Measurements from ENCODE around the gene TRIM15.

Gene TRIM15

DNA sequence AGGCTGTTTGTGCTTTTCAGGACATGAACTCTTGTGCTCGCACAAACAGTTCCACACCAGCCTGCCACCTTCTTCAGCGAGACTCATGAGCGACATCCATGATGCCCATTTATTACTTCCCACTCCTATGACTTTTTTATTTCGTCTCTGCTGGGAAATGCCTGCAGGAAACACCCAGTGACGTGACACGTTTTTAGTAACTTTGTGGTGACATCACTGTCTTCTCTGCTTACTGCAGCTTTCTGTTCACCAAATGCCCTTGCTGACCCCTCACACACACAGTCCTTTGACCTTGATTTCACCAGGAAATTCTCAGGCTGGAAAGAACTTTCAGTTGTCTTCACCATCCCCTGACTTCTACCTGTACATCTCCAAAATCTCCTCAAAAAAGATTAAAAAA is 18.5 kb upstream of the TRIM15 start:
- DNase-seq (ENCODE audit: insufficient read length, low spot score) (no peak), FAIRE-seq (no peak)
- no peak for TF ChIP-seq POLR2A (IDR thresholded peaks at IDR 0.05; ENCODE audit: low read depth, low read length)
- TF ChIP-seq SPI1 (IDR thresholded peaks at IDR 0.05; ENCODE audit: low read depth, low read length) = no peak
- TF ChIP-seq POLR2AphosphoS5 (IDR thresholded peaks at IDR 0.05; ENCODE audit: low read depth, low read length) = no peak
- no peak for TF ChIP-seq PAX5 (IDR thresholded peaks at IDR 0.05; ENCODE audit: insufficient read depth, low read length, severe bottlenecking)
- no peak for TF ChIP-seq TAF1 (IDR thresholded peaks at IDR 0.05; ENCODE audit: low read depth, low read length)
- no peak for TF ChIP-seq POU2F2 (IDR thresholded peaks at IDR 0.05; ENCODE audit: low read depth, low read length)

DNA sequence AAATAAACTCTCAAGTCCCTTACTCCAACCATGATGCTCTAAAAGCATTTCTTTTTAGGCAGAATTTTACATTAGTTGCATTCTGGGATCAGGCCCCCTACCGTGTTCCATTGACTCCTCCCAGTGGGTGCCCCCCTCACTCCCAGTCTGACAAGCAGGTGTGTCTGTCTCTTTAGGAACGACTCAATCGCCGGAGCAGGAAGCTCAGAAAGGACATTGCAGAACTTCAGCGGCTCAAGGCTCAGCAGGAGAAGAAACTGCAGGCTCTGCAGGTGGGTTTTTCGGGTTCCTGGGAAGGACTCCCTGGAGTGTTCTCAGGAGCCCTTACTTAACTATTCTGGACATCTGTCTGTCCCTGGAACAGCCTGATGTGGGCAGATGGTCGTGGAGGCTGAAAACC is 17.5 kb upstream of the TRIM15 start:
- TF ChIP-seq TAF1 (IDR thresholded peaks at IDR 0.05; ENCODE audit: low read depth, low read length) = no peak
- TF ChIP-seq POU2F2 (IDR thresholded peaks at IDR 0.05; ENCODE audit: low read depth, low read length) = no peak
- TF ChIP-seq PAX5 (IDR thresholded peaks at IDR 0.05; ENCODE audit: insufficient read depth, low read length, severe bottlenecking) = no peak
- TF ChIP-seq SPI1 (IDR thresholded peaks at IDR 0.05; ENCODE audit: low read depth, low read length) = no peak
- no peak for TF ChIP-seq POLR2A (IDR thresholded peaks at IDR 0.05; ENCODE audit: low read depth, low read length)
- no peak for TF ChIP-seq POLR2AphosphoS5 (IDR thresholded peaks at IDR 0.05; ENCODE audit: low read depth, low read length)
- DNase-seq (ENCODE audit: insufficient read length, low spot score) (no peak), FAIRE-seq (no peak)

DNA sequence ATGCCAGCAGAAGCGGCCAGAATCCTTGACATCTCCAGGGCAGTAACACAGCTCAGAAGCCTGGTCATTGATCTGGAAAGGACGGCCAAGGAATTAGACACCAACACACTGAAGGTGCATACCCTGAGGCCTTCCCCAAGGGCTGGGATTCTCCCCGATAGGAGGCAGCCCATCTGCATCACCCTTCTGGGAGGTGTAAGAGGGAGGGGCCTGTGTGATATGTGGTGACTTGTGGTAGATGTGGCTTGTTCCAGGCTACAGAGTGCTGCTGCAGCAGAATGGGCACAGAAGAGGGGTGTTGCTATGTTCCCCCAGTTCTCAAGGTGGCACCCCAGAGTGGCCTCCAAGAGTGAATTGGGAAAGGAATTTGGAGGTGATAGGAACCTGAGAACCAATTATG is 16.2 kb upstream of the TRIM15 start:
- TF ChIP-seq SPI1 (IDR thresholded peaks at IDR 0.05; ENCODE audit: low read depth, low read length) (no peak), POLR2AphosphoS5 (IDR thresholded peaks at IDR 0.05; ENCODE audit: low read depth, low read length) (no peak), POLR2A (IDR thresholded peaks at IDR 0.05; ENCODE audit: low read depth, low read length) (no peak), TAF1 (IDR thresholded peaks at IDR 0.05; ENCODE audit: low read depth, low read length) (no peak), PAX5 (IDR thresholded peaks at IDR 0.05; ENCODE audit: insufficient read depth, low read length, severe bottlenecking) (no peak), POU2F2 (IDR thresholded peaks at IDR 0.05; ENCODE audit: low read depth, low read length) (no peak)
- no peak for FAIRE-seq

DNA sequence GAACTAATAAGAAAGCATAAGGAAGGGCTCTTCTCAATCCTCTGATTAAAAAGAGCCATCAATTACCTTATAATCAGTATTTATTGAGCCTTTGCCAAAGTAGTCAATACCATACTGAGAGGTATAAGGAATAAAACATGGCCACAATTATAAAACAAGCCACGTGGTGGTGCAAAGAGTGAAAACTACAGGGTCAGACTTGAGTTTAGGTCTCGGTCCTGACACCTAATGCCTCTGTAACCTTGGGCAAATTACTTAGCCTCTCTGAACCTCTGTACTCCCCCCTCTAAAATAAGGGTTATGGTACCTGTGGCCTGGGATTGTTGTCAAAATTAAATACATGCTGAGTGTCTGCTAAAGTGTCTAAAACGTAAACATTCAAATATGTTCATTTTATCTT is 14.1 kb upstream of the TRIM15 start:
- FAIRE-seq = no peak
- DNase-seq (ENCODE audit: insufficient read length, low spot score) = no peak
- TF ChIP-seq POLR2AphosphoS5 (IDR thresholded peaks at IDR 0.05; ENCODE audit: low read depth, low read length) (no peak), PAX5 (IDR thresholded peaks at IDR 0.05; ENCODE audit: insufficient read depth, low read length, severe bottlenecking) (no peak), POU2F2 (IDR thresholded peaks at IDR 0.05; ENCODE audit: low read depth, low read length) (no peak), POLR2A (IDR thresholded peaks at IDR 0.05; ENCODE audit: low read depth, low read length) (no peak), SPI1 (IDR thresholded peaks at IDR 0.05; ENCODE audit: low read depth, low read length) (no peak)

More for the DNA sequence above, 16.2 kb upstream of the TRIM15 start:
- DNase-seq (ENCODE audit: insufficient read length, low spot score) = no peak

DNA sequence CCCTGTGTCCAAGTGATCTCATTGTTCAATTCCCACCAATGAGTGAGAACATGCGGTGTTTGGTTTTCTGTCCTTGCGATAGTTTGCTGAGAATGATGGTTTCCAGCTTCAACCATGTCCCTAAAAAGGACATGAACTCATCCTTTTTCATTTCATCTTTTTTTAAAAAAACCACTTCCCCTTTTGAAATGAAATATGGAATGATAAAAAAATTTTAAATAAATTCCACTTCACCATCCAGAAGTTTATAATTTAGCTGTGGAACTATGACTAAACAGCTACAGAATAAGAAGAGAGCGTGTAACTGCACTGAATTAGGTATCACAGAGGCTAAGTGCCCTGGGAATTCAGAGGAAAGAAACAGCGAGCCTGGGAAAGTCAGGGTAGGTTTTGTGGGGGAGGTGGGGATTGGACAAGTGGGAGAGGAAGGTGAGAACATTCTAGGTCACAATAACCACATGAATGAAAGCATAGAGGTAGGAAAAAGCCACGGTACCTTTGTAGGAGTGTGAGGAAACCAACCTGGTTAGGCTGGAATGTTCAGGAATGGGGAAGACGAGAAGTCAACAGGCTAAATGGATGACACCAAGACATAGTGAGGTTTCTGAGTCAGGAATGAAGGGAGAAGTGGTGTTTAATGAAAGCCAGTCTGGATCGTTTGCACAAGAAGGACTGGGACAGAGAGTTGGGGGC is 13.3 kb upstream of the TRIM15 start:
- FAIRE-seq (no peak), DNase-seq (ENCODE audit: insufficient read length, low spot score) (no peak)
- TF ChIP-seq POLR2A (IDR thresholded peaks at IDR 0.05; ENCODE audit: low read depth, low read length) (no peak), POLR2AphosphoS5 (IDR thresholded peaks at IDR 0.05; ENCODE audit: low read depth, low read length) (no peak), PAX5 (IDR thresholded peaks at IDR 0.05; ENCODE audit: insufficient read depth, low read length, severe bottlenecking) (no peak), POU2F2 (IDR thresholded peaks at IDR 0.05; ENCODE audit: low read depth, low read length) (no peak), TAF1 (IDR thresholded peaks at IDR 0.05; ENCODE audit: low read depth, low read length) (no peak), SPI1 (IDR thresholded peaks at IDR 0.05; ENCODE audit: low read depth, low read length) (no peak)

DNA sequence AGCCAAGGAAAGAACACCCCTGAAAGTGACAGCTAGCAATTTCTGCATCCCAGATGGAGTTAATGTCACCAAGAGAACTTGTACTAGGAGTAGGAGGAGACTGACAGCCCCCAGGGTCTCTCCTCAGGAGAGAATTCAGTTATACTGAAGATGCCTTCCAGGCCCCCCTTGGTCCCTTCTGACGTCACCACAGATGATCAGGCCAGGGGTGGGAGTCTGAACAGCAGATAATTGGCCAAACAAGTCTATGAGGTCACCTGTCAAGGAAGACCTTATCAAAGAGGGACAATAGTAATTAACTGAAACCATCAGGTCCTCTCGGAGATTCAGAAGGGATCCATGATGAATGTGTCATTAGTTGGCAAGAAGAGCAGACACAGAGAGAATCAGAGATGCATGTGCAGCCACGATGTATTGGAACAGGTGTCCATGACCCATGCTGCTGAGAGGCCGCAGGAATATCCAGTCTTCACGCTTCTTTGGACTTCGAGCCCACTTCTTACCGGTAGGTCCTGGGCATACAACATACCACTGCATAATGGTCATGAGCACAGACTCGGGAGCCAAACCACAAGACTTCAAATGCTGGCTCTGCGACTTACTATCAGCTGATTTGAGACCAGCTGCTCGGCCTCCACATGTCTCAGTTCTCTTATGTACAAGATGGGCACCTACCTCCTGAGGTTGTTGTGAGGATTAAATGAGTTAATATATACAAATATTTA is 12.5 kb upstream of the TRIM15 start:
- no peak for TF ChIP-seq POLR2A (IDR thresholded peaks at IDR 0.05; ENCODE audit: low read depth, low read length)
- no peak for TF ChIP-seq PAX5 (IDR thresholded peaks at IDR 0.05; ENCODE audit: insufficient read depth, low read length, severe bottlenecking)
- no peak for TF ChIP-seq SPI1 (IDR thresholded peaks at IDR 0.05; ENCODE audit: low read depth, low read length)
- TF ChIP-seq POLR2AphosphoS5 (IDR thresholded peaks at IDR 0.05; ENCODE audit: low read depth, low read length) = no peak
- TF ChIP-seq POU2F2 (IDR thresholded peaks at IDR 0.05; ENCODE audit: low read depth, low read length) = no peak
- TF ChIP-seq TAF1 (IDR thresholded peaks at IDR 0.05; ENCODE audit: low read depth, low read length) = no peak
- peak; percentile 16 for FAIRE-seq
- no peak for DNase-seq (ENCODE audit: insufficient read length, low spot score)

DNA sequence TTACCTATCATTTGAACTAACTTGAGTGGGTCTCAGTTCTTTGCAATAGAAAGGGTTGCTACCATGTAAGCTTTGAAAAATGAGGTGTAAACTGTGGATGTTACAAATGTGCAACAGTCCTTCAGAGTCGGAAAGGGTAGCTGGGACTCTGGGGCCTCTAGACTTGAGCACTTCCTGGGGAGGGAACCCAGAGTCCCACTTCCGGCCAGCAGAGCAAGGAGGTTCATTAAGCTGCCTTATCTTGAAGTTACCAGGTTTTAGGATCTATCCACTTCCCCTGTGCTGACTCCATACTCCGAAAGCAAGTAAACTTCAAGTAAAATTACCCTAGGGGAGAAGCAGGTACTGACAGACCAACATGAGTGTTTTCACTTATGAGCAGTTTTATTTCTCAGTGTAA is 11.8 kb upstream of the TRIM15 start:
- TF ChIP-seq PAX5 (IDR thresholded peaks at IDR 0.05; ENCODE audit: insufficient read depth, low read length, severe bottlenecking) (no peak), SPI1 (IDR thresholded peaks at IDR 0.05; ENCODE audit: low read depth, low read length) (0 out of 2 replicates have a peak, but pooled peaks have one; percentile 2)
- FAIRE-seq = no peak
- no peak for DNase-seq (ENCODE audit: insufficient read length, low spot score)

DNA sequence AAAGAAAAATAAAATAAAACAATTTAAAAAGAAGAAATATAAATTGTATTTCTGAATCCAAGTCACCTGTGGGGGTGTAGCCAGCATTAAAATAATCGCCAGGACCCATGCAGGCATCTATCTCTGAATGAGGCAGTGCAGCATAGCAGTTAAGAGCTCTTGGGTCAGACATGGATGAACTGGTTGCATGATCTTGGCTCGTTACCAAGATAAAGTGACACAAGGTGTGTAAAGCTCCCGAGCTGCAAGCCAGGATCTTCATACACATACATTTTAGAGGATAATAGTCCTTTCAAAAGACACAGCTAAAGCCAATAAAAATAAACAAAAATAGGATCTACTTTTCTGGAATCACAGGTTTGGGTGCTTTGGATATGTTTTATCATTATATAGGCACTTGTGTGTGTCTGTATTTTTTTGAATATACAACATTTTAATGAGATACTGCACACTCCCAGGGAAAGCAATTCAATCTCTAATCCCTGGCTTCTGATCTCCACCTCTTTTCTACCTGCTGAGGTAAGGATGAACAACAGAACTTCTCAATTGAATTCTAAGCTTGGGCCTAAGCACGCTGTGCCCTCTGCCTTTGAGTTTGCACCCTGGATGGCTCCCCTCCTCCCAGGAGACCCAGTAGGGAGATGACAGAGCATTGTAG is 11.2 kb upstream of the TRIM15 start:
- FAIRE-seq = no peak
- TF ChIP-seq POLR2A (IDR thresholded peaks at IDR 0.05; ENCODE audit: low read depth, low read length) (no peak), TAF1 (IDR thresholded peaks at IDR 0.05; ENCODE audit: low read depth, low read length) (no peak), POU2F2 (IDR thresholded peaks at IDR 0.05; ENCODE audit: low read depth, low read length) (no peak), SPI1 (IDR thresholded peaks at IDR 0.05; ENCODE audit: low read depth, low read length) (no peak), POLR2AphosphoS5 (IDR thresholded peaks at IDR 0.05; ENCODE audit: low read depth, low read length) (no peak), PAX5 (IDR thresholded peaks at IDR 0.05; ENCODE audit: insufficient read depth, low read length, severe bottlenecking) (no peak)

DNA sequence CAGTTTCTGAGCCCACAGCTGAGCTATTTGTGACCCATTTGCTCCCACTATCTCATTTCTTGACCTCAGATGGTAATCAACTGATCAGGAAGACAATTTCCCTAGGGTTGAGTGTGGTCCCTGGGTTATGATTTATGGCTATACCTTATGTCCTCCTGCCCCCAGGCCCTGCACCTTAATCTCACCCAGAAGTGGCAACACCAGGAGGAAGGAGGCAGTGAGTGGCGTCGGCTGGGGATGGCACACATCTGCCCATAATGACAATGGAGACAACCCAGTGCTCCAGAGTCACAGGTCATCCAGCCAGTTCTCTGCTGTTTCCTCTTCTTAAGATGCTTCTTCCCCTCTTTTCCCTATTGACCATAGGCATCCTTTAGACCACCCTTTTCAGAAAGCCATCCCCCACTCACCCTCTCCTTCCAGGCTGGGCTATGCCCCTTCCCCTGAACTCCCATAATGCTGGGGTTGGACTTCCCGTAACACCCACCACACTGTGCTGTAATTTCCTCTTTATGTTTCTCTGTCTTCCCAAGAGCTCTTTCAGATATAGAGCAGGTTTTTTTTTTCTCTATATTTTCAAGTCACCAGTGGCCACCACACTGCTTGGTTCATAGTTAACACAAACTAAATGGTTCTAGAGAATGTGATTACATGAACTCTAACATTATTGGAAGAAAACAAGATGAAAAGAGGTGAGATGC is 10.3 kb upstream of the TRIM15 start:
- no peak for FAIRE-seq
- DNase-seq (ENCODE audit: insufficient read length, low spot score) = no peak
- TF ChIP-seq POLR2AphosphoS5 (IDR thresholded peaks at IDR 0.05; ENCODE audit: low read depth, low read length) = no peak
- no peak for TF ChIP-seq TAF1 (IDR thresholded peaks at IDR 0.05; ENCODE audit: low read depth, low read length)
- TF ChIP-seq POLR2A (IDR thresholded peaks at IDR 0.05; ENCODE audit: low read depth, low read length) = no peak
- TF ChIP-seq PAX5 (IDR thresholded peaks at IDR 0.05; ENCODE audit: insufficient read depth, low read length, severe bottlenecking) = no peak
- TF ChIP-seq SPI1 (IDR thresholded peaks at IDR 0.05; ENCODE audit: low read depth, low read length) = no peak

More for the DNA sequence above, 11.2 kb upstream of the TRIM15 start:
- no peak for DNase-seq (ENCODE audit: insufficient read length, low spot score)

All from GM12891 (cell line).